Activated T-cell treated with anti-CD3 and anti-CD28 coated beads, Interleukin-2, amount 50 U/mL, for 48 hours (primary cell): Measurements from ENCODE around the gene MSGN1.

Source experiments
- DNase-seq, 2 experiments: peaks; one replicate each; pipeline ENCODE4 v3.0.0-alpha.2; 2020

The MSGN1 gene

DNA sequence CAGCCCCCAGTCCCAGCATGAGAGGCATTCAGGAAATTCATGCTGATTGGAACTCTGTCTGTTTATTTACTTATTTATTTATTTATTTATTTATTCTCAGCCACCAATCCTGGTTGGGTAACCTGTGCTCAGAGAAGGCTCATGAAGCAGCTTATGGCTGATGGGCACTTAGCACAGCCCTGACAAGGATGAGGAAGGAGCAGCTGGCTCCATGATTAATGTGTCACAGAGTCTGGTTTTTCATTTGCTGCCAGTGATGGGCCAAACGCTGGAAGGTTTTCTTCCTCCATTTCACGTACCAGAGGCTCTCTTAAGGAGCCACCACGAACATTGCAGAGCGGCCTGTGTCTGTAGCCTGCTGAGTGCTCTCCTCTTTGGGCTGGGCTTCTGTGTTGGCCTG, 33.9 kb downstream of the MSGN1 start:
- no peak for DNase-seq

DNA sequence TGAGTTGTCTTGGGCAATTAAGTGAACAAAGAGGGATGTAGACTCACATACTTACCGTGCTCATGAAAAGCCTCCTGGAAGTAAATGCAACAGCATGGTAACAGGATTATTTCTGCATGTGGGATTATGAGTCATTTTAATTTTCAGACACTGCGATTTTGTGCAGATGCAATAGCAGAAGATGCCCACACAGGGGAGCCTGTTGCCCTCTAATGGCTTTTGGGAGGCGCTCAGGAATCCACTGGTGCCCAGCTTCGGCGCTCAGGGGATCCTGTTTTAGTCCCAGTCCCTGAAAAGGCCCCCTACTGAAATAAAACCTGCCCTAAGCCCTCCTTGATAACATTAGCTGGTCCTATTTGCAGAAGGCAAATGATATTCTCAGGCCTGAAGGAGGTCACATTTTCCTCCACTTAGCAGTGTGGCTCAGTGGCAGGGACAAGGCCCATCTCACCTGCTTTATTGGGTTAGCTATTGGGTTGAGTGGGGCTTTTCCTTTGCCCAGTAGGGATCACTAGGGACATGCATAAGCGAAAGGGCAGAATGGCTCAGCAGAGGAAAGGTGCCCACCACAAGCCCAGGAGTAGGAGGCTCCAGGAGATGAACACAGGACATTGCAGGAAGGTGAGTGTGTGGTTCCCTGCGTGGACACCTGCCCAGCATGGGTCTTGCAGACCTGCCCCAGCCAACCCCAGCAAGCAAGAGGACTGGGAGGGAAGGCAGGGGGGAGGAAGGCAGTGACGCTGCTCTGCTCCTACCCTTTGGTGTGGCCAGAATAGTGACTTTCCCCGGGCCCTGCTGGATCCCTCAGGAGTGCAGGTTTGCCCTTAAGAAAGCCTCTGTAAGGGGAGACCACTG, 35.7 kb downstream of the MSGN1 start:
- DNase-seq: peak; percentile 48 to 51

DNA sequence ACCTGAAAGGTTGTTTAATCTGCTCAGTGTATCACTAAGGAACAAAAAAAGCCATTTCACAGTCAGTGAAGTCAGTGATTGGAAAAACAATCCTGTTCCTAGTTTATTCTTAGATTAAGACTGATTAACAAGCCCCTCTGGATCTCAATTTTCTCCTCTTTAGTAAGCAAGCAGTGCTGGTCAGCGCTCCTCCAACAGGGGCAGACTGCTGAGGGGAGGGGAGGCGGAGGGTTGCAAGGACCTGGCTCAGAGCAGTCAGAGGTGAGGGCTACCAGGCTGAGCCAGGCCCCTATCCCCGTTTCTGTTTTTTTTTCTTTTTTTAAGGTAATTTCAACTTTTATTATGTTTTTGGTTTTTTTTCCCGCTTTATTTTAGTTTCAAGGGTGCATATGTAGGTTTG, 37.5 kb downstream of the MSGN1 start:
- no peak for DNase-seq

DNA sequence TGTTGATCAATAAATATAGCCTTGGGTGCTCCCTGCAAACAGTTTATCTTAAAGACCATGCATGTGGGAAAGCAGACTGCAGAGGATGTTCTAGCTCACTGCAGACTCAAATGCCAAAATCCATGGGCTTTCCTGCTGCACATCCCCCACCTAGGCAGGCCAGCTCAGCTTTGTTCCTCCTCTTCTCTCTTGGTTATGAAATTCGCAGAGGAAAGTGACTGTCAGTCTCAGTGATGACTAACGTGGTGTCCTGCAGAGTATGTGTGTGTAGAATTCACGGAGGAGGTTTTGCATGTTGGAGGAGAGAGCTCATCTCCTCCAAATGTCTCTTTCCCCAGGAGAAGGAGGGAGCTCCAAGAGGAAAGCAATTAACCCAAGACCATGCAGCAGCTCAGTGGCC, 40.8 kb downstream of the MSGN1 start:
- DNase-seq: no peak

DNA sequence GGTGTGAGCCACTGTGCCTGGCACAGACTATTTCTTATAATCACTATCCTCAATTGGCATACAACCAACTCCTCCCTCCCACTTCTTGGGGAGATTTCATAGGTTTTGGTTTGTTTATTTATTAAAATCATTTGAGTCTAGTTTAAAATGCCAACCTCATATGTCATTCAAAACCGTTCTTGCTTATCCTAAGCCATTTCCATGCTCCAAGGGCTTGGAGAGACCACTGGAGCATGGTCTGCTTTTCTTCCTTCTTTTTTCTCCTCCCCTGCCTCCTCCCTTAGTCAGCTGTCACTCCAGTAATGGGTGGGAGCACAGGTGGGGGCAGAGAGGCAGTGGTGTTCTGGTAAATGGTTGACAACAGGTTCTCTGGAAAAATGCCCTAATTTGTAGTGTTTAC, 41.8 kb downstream of the MSGN1 start:
- no peak for DNase-seq

DNA sequence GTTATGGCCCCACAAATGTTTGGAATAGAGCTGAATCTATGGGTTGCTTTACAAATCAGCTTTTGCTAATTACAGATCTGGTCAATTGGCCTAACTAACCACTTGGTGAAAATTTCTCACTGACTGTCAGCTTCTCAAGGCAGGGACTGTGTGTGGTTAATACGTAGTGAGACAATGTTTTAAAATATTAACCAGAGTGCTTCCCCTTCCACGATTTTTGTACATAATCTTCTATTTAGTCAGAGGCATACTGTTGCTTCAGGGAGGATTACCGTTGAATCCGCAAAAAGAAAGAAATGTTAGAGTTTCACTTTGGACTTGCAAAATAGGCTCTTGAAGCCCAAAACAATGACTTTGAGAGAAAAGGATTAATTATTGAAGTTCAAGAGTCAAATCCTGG, 47.3 kb downstream of the MSGN1 start:
- DNase-seq: no peak

DNA sequence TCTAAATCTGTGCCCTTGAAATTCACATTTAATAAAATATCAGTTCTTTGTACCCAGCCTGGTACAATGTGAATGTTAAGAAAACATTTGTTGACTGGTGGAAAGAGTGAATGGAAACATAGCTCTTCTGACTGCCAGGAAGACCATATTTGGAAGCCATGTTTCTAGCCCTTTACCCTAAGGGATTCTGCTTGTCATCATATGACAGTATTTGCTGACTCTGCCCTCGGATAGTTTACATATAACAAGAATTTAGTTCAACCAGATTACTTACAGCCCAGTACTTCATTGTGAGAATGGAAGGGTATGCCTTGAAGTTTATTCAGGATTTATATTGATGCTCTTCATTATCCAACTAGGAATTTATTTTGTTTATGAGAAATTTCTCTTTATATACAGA, 48.4 kb downstream of the MSGN1 start:
- DNase-seq: no peak

DNA sequence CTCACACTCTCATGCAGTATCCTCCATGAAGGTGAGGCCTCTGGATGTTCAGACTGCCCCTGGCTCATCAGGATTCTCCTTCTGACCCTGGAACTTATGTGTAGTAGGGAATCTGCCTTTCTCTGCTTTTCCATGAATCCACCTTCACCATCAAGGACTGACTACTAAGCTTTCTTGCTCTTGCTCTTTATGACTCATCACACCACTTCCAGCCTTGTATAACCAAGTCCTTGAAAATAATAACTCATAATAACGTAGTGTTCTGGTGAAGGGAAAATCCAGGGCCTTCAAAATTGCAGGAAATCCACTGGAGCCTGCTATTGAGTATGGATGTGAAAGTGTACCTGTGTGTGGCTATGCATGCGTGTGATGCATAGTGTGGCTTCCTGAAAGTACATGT, 50.9 kb downstream of the MSGN1 start:
- no peak for DNase-seq
